NCI-H2171 (cell line): ENCODE measurements around the gene AKT2.
A peak's percentile ranks its signal among the peaks of the same experiment; 100 is the strongest.
"Not testable (repeated sequence)": the region's sequence is repeated elsewhere in the genome, so short reads cannot be mapped to it uniquely, and the experiment has no call there.

Experiments
- DNase-seq: peaks from one replicate; lab custom pipeline; 2025; lab: John Stamatoyannopoulos, UW

Gene AKT2

DNA sequence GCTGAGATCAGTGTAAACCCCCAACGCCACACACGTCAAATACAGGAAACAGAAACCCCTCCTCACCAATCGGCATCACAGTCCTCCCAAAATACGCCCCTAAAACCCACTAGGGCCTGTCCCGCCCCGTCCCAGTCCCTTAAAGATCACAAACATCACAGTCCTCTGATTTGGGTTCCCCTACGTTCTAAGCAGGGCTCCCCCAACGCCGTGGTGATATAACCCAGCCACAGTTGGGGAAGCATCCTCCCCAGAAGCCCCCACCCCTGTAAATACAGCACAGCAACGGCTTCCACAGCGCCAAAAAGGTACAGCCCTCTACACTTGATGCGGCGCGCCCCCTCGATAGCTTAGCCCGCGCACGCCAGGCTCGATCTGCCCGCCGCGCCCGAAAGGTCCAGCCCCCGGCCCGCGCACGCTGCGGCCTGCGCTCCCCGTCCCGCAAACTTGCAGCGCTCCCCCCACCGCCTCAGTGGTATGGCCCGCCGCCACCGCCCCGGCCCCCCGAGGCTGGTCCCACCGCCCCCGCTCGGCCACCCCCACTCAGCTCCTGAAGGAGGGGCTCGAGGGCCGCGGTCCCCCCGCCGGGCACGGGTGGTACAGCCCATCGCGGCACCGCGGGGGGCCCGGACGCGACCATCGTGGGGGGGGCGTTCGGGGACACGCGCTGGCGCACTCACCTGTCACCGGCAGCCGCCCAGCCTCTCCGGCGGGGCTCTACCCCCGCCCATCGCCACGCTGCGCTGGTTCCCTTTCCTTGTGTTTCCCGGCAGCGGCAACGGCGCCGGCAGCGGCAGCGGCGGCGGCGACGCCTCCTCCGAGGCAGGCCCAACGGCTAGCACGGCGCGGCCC lies at the start of gene AKT2:
Gene AKT2 (minus strand): TSS at position 845 of the 852 bp plus-strand sequence. CDS start 20,078 bp downstream, outside the sequence.
- DNase-seq, result peak; percentile 73

DNA sequence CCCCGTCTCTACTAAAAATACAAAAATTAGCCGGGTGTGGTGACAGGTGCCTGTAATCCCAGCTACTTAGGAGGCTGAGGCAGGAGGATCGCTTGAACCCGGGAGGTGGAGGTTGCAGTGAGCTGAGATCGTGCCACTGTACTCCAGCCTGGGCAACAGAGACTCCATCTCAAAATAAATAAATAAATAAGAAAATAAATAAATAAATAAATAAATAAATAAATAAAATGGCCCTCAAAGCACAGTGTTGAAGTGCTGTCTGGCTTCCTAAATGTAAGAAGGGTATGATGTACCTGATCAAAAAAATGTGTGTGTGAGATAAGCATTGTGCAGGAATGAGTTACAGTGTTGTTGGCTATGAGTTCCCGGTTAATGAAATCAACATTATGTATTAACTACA lies 47.9 kb upstream of the AKT2 start:
- DNase-seq, result not testable (repeated sequence)

DNA sequence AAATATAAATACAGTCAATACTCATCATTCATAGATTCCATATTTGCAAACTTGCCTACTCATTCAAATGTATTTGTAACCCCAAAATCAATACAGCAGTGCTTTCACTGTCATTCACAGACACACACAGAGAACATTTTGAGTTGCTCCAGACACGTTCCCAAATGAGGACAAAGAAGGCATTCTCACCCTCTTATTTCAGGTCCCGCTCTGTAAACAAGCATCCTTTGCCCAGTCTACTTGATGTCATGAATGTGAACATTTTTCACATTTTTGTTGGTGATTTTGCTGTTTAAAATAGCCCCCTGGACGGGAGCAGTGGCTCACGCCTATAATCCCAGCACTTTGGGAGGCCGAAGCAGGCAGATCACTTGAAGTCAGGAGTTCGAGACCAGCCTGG lies 47.5 kb upstream of the AKT2 start:
- DNase-seq, result no peak

DNA sequence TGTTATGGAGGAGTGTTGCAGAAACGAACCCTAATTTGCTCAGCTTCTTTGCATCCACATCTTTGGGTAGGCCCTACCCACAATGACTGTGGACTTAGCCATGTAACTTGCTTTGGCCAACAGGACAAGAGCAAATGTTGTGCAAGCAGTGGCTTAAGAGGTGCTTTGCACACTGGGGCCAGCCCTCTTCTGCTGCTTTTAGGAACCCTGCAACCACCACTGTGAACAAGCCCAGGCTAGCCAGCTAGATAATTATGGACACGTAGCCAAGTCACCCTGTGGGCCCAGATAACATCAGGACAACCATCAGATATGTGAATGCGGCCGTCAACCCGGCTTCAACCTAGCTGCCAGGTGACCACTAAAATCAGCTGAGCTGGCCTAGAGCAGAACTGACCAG lies 45.9 kb upstream of the AKT2 start:
- no peak for DNase-seq

DNA sequence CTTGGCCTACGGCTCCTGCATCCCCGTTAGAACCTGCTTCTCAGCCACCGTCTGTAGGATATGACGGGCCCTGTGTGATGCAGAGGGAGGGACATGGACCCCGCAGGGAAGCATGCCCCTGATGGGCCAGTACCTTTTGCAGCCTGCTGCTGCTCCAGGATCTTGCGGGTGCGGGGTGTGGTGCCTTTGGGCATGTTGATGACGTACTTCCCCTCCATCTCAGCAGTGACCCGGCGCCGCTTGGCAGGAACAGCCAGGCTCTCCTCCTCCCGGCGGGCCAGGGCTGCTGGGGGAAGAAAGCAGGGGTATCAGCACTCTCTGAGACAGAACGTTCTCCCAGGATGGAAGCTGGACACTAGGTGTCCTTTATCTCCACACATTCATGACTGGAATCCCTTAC lies 41.1 kb upstream of the AKT2 start:
- DNase-seq, result no peak

DNA sequence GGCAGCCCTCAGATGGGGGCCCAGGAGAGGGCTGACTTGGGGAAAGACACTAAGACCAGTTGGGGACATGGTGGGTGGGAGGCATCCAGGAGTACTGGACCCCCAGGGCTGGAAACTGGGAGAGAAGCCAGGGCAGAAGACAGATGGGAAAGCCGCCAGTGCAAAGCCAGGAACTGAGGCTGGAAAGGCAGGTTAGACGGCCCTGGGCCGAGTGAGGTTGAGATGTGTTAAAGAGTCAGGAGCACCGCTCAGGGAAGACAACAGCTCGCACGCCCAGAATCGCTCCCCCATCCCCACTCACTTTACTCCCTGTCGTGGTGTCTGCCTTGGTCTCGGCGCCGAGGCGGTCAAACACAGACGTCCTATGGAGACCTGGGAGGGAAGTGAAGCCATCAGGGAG lies 38.6 kb upstream of the AKT2 start:
- no peak for DNase-seq

DNA sequence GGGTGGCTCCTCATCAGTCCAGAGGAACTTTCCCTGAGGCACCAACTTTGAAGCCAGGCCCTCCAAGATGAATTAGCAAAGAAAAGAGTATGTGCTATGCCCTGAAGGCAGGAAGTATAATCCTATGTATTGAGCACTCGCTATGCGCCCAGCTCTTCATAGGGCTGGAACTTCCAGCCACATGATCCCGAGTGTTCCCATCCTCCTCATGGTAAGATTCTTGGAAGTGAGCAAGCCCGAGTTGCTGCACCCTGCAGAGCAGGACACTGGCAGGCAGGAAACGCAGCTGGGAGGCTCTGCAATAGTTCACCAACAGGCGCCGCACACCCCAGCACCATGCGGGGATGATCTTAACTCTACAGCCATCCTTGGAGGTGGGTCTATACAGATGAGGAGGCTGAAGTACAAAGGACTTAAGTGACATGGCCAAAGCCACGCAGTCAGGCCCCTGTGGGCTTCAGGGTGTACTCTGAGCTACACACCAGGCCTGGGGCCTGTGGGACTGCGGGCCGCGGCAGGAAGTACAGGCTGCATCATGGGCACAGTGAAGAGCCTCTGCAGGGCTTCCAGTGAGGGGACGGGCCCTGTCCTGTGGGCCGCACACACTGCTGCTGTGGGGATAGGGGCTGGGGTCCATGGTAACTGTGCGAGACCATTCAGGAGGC lies 37.9 kb upstream of the AKT2 start:
- DNase-seq, result no peak

DNA sequence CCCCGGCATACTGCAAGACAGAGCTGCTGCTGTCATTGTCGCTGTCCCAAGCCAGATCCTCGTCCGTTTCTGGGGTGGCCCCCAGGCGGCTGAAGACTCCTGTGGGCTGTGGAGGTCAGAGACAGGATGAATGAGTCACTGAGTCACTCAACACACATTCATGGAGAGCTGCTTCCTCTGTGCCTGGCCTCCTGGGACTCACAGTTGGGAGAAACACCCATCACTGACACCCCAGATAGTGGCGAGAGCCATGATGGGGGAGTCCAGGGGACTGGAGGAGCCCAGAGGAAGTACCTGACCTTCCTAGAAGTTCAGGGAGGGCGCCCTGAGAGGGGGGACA lies 37.1 kb upstream of the AKT2 start:
- no peak for DNase-seq

DNA sequence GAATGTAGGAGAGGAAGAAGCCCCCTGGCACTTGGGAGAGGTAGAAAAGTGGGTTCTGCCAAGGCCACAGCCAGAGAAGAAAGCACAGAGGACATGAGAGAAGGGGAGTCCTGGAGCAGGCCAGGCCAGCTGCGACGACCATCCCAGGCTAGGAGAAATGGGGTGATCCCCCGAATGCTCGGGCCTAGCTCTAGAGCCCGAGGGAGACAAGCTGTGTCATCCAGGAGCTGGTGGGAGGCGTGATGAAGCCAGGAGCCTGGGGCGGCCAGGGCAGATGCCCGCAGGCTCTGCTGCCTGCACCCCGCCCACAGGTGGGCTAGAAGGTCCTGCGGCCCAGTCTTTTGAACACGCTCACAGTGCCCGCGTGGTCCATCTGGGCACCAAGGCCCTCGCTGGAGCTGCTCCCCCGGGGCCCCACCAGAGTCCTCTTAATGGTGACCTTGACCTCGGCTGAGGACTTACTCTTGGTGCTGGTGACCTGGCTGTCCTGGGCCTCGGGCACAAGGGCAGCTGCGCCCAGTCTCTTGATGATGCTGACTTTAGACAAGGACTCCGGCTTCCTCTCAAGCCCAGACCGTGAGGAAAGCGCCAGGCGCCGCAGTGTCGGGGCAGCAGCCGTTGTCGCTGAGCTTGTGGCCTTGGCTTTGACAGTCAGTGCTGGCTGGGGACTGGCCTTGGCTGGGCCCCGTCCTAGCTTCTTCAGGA lies 36.6 kb upstream of the AKT2 start:
- DNase-seq, result no peak

DNA sequence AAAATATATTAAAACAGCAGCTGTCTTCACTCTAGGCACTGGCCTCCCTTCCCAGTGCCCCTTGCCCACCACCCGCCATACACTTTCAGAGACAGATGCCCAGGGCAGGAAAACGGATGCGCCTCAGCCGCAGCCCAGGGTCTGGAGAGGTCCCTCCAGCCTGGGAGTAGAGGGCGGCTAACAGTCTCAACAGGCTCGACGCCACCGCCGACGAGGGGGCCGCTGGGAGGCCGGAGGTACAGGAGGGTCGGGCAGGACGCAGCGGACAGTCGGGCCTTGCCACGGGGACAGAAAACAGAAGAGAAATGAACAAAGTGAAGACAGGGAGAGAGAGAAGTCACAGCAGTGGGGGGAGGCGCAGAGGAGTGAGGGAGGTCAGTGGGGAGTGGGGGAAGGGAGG lies 35.9 kb upstream of the AKT2 start:
- no peak for DNase-seq

DNA sequence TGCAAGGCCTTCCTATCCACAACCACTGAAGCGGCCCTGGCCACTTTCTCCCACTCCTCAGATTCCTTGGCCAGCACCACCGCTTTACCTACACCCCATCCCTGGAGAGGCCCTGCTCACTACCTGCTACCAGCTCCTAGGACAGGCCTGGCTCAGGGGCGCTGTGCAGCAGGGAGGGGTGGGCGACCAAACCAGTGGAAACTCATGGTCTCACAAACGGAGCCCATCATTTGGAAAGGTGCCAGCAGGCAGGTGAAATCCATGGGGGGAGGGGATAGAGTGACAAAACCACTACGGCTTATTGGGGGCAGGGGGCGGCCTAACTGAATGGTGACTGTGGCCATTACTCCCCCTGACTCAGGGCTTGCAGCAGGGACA lies 35.4 kb upstream of the AKT2 start:
- DNase-seq, result no peak

DNA sequence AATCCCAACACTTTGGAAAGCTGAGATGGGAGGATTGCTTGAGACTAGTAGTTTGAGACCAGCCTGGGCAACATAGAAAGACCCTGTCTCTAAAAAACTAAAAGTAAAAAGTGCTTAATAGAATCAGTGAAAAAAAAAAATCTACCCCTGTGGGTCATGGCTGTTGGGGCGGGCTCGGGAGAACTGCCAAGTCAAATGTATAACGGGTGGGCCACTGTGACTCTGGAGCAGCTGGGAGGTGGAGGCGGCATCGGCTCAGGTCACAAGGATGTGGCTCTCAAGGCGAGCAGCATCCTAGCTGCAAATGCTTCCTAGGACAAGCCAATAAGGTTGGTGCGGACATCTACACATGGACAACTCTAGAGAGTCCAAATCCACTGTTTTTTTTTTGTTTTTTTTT lies 32.2 kb upstream of the AKT2 start:
- DNase-seq, result no peak

DNA sequence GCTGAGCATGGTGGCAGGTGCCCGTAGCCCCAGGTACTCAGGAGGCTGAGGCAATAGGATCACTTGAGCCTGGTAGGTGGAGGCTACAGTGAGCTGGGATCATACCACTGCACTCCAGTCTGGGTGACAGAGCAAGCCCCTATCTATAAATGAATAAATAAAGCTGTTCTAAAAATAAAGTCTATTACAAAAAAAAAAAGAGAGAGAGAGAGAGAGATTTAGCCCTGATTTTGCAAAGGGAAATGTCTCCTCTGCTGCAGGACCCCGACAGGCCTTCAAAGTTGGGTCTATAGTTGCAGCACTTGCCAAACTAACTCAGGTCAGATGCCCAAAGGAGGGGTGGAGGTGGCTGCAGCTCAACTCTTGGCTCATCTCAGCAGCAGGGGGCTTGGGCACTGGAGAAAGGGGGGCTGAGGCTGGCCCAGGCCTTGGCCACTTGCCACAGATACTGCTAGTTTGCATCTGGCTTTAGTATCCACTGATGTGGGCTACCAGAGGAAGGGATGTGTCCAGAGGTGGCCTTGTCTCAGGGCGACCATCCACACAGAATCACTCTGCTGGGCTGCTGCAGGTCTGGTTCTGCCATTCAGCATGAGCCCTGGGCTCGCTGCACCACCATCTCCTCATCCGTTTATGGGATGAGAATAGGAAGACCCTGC lies 30.8 kb upstream of the AKT2 start:
- no peak for DNase-seq

DNA sequence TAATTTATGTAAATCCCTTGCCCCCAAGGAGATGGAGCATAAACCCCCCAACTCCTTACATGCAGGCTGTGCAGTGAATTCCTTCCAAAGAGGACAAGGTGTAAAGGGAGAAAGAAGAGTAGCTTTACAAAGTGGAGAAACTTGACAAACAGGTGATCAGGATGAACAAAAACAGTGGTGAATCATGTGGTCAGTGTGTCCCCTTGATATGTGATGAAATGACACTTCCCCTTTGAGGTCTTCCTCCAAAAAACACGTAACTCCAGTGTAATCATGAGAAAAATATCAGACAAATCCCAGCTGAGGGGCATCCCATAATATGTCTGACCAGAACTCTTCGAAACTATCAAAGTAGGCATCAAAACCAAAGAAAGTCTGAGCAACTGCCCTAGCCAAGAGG lies 29.5 kb upstream of the AKT2 start:
- no peak for DNase-seq

DNA sequence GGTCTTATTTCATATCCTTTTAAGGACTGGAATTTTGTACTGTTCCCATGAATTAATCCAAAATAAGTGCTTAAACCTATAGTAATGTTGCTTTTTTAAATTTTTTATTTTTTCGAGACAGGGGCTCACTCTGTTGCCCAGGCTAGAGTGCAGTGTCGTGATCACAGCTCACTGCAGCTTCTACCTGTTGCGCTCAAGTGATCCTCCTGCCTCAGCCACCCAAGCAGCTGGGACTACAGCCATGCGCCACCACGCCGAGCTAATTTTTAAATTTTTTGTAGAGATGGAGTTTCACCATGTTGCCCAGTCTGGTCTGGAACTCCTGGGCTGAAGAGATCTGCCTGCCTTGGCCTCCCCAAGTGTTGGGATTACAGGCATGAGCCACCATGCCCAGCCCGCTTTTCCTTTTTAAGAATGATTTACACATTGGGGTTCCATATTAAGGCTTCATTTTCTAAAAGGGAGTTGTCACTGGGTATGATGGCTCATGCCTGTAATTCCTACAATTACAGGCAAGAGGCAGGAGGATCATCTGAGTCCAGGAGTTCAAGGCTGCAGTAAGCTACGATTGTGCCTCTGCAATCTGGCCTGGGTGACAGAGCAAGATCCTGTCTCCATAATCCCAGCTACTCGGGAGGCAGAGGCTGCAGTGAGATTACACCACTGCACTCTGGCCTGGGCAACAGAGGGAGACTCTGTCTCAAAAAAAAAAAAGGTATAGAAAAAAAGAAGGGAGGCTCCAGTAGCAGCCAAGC lies 28.3 kb upstream of the AKT2 start:
- DNase-seq, result no peak

DNA sequence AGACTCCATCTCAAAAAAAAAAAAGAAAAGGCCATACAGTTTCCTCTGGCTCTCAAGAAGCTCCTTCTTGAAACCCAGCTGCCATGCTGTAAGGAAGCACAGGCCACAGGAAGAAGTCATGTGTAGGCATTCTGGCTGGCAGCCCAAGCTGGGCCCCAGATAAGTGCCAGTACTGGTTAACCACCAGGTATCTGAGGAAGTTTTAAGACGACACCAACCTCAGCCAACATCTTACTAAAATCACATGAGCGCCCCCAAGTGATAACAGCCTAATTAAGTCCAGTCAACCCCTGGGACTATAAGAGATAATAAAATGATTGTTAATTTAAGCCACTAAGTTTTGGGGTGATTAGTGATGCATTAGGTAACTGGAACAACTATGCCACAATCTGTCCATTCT lies 27.4 kb upstream of the AKT2 start:
- DNase-seq, result no peak

DNA sequence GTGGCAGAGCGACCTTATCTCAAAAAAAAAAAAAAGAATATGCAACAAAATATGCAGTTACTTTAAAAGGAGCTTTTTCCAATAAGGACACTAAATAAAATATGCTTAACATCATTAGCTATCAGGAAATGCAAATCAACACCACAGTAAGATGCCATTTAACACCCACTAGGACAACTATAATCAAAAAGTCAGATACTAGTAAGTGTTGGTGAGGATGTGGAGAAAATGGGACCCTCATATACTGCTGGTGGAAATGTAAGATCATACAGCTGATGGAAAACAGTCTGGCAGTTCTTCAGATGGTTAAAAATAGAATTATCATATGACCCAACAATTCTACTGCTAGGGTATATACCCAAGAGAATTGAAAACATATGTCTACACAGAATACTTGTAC lies 24.5 kb upstream of the AKT2 start:
- DNase-seq, result no peak

DNA sequence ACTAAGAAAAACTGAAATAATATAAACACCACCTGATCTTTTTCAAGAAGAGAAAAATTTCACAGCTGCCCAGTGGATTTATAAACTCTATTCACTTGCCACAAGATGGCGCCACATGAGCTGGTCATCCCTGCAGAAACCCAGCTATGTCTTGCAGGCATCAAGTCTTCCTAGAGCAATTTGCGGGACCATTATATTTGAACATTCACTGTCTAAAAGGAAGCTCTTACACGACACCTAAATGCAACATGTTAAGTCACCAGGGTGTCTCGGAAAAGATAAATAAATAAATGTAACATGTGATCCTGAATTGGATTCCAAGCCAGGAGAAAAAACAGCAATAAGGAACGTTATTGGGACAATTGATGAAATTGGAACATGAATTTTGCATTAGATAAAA lies 20.3 kb upstream of the AKT2 start:
- DNase-seq, result peak; percentile 75

DNA sequence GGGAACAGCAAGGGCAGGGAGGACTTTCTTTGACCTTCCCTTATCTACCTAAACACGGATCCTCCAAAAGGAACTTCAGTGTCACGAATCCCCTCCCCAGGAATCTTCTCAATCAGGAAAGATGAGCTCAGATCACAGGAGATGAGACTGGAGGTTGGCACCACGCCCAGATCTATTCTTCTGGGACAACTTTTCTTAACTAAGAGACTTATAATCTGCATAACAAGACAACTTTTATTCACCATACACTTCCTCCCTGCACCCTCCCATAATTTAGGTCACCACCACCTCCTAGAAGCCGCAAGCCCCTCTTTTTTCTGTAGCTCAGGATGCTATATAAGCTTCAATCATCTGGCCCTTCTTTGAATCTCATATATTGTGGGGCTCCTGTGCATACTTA lies 19.2 kb upstream of the AKT2 start:
- no peak for DNase-seq

DNA sequence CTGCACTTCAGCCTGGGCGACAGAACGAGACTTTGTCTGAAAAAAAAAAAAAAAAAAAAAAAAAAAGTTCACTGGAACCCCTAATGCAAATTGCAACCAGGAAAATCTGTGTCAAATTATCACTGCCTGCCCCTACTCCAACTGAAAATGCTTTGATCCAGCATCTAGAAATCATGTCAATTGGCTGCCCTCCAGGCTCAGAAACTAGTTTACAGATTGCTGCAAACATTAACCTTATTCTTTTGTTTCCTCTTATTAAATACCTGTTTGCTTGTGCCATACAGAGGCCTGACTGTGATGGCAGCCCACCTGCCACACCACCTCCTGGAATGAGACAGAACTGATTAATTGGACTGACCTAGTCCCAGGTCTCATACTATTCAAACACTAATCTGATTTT lies 18.6 kb upstream of the AKT2 start:
- no peak for DNase-seq

DNA sequence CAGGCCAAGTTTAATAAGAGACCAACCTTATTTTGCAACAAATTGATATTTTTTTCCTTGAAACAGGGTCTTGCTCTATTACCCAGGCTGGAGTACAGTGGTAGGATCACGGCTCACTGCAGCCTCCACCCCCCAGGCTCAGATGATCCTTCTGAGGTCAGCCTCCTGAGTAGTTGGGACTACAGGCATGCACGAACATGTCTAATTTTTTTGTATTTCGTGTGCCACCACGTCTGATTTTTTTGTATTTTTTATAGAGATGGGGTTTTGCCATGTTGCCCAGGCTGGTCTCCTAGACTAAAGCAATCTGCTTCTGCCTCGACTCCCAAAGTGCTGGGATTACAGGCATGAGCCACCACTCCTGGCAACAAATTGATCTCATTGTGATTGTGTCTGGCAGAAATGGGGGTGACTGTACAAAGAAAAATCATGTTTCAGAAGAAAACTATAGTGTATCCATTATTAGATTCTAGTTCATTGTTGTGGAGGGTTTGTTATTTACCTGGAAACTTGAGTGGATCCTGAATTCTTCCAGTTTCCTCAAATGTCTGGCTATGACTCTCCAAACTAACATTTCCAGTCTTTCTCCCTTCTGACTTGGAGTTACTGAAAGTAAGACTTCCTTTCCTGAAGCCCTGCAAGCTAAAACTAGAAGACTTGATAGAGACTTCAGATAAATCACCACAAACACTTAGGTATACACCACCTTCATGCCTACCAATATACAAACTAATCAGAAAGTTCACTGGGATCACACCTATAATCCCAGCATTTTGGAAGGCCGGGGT lies 17.3 kb upstream of the AKT2 start:
- no peak for DNase-seq
